ENCODE results near the gene ADGRB3. TPM values are rescaled to one million over a fixed set of nuclear protein-coding genes. Genes with fewer than 3 reads are reported as not detected.
"Not testable (repeated sequence)": the region's sequence is repeated elsewhere in the genome, so short reads cannot be mapped to it uniquely, and the experiment has no call there.

ADGRB3 gene
- total RNA-seq, 1 donor from 2014 or later, result not detected

DNA sequence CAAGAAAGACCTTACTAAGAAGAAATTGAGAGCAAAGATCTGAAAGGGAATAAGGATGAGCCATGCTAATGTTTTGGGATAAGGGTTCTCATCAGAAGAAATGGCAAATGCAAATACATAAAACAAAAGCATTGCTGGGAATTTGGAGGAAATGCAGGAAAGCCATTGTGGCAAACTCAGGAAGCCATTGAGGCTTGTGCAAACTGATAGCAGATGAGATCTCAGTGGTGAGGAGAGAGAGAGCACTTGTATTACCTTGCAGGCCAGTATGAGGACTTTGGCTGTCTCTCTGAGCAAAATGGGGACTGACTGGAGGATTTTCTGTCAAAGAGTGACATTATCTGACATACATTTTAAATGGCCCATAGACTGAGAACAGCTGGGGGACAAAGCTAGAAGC is 103.0 kb downstream of the ADGRB3 start:
- no peak for DNase-seq (ENCODE audit: low read depth in 2 of 2)

DNA sequence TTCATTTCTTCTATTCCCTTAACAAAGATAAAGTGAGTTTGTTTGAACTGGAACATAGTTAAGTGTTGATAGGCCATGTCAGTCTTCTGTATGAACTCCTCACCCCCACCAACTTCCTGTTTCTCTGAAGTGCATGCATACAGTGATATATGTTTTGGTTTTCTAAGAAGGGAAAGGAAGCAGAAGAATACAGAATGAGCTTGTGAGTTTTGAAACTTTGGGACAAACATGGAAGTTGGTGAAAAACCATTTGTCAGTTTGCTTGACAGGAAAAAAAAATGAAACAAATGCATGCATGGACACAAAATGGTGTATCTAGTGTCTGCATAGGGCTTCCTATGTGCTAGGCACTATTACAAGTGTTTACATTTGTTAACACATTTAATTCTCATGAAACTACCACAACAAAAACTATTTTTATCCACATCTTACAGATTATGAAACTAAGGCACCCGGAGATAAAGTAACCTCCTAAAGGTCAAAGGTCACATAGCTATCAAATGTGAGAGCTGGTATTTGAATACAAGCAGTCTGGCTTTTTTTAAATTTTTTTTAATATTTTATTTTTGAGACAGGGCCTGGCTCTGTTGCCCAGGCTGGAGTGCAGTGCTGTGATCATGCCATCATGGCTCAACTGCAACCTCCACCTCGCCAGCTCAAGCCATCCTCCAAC is 105.9 kb downstream of the ADGRB3 start:
- DNase-seq (ENCODE audit: low read depth in 2 of 2), result no peak

DNA sequence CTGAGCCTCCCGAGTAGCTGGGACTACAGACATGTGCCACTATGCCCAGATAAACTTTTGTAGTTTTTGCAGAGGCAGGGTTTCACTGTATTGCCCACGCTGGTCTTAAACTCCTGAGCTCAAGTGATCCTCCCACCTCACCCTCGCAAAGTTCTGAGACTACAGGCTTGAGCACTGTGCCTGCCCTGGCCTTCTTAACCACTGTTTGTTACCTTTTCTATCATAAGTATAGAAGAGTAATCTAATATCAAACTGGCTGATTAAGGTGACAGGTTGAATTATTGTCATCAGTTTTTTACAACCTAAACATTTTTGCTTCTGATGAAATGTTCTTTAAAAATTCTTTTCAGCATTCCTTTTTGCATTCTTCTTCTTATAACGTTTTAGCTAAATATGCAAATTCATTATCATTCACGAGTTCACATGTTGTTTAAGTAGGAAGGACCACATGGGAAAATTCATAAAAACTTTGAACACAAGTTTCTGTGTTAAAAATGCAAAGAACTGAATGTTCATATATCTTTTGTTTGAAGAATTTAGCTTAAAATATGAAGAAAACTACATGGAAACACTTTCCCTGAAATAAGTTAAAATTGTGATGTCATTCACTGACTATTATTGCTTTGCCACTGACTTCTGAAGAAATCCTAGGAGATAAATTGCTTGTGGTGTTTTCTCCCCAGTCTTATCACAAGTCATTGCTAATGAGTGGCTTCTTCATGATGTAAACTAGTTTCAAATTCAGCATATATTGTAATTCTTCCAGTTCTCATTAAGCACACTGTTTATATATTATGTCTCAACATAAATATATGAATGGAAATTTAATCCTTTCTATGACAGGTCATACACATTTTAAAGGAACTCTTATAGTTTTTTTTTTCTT is 106.7 kb downstream of the ADGRB3 start:
- no peak for DNase-seq (ENCODE audit: low read depth in 2 of 2)

DNA sequence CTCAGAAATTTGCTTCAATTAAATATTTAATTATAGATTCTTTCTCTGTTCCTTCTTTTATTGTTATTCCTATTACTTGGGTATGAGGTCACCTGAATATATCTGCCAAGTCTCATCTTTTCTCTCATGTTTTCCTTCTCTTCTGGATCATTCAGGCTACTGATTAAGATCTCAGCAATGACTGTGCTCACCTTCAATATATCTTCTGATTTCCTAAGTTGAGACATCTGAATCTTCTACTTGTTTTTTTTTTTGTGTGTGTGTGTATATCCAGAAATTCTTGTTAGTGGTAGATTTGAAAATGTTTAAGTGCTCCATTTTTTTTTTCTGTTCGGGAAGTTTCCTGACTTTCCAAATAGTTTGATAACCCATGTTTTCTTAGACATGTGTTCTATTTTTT is 108.0 kb downstream of the ADGRB3 start:
- DNase-seq (ENCODE audit: low read depth in 2 of 2), result no peak

DNA sequence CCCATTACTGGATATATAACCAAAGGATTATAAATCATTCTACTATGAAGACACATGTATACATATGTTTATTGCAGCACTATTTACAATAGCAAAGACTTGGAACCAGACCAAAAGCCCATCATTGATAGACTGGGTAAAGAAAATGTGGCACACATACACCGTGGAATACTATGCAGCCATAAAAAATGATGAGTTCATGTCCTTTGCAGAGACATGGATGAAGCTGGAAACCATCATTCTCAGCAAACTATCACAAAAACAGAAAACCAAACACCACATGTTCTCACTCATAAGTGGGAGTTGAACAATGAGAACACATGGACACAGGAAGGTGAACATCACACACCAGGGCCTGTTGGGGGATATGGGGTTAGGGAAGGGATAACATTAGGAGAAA is 109.3 kb downstream of the ADGRB3 start:
- DNase-seq (ENCODE audit: low read depth in 2 of 2), result not testable (repeated sequence)

DNA sequence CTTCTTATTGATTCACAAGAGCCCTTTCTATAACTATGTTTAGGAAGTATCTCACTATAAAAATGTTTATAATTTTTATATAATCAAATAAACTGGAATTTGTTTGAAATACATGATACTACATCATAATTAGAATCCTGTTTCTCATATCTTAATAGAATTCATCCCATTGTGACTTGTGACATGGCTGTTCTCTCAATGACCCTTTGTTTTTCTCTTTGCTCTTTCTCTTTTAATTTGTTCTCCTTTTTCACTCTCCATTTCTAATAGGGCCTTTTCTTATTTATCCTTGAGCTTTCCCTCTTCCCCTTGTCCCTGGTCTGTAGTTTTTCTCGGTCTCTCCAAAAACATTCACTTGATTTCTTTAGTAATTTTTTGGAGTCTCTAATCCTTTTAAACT is 111.3 kb downstream of the ADGRB3 start:
- DNase-seq (ENCODE audit: low read depth in 2 of 2), result no peak

DNA sequence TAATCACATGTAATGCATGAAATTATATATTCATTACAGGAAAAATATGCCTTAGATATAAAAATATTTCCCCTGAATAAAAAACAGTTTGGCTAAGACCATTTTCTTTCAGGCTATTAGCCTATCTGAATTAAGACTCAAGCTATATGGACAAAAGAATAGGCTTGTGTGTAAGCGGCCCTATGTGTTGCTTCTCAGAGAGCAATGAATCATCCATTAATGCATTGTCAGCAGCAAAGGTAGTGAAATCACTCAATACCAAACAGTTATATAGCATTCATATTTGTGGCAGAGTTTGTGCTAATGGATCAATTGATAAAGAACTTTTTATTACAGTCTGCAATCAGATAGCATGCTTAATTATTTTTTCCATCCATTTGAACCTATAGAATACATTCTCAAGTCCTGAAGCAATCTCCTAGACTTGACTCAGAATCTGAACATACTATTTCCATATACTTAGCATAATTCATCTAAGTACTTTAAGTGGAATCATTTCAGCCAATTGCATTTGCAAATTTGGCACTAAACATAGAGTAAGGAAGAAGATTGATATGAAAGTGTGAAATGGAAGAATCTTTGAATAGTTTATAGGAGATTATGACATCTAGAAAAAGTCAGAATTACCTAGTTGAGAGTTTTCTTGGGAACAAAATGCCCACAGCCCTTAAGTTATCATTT is 112.2 kb downstream of the ADGRB3 start:
- no peak for DNase-seq (ENCODE audit: low read depth in 2 of 2)

DNA sequence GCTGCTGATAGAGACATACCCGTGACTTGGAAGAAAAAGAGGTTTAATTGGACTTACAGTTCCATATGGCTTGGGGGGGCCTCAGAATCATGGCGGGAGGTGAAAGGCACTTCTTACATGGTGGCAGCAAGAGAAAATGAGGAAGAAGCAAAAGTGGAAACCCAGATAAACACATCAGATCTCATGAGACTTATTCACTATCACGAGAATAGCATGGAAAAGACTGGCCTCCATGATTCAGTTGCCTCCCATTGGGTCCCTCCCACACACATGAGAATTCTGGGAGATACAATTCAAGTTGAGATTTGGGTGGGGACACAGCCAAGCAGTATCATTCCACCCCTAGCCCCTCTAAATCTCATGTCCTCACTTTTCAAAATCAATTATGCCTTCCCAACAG is 112.8 kb downstream of the ADGRB3 start:
- DNase-seq (ENCODE audit: low read depth in 2 of 2), result not testable (repeated sequence)

DNA sequence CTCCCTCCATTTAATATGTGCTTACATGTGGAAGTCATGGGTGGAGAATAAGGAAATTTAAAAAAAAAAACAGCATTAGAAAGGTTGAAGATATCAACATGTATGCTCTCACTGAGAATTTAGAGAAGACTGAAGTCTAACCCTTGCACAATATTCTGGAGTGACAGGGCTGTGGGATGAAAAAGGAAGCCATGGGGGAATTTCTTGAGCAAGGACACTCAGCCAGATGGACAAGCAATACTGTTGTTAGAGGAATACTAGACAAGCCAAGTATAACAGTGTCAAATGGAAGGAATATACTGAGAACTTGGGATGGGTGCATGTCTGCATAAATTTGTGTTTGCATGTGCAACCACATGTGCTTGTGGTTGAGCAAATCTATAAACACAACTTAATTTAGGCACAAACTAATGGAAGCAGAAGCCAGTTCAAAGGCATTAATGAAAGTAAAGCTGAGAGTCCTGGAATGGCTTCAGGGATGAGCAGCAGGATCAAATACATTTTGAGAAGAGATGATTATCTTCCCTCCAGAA is 119.7 kb downstream of the ADGRB3 start:
- DNase-seq (ENCODE audit: low read depth in 2 of 2), result no peak

DNA sequence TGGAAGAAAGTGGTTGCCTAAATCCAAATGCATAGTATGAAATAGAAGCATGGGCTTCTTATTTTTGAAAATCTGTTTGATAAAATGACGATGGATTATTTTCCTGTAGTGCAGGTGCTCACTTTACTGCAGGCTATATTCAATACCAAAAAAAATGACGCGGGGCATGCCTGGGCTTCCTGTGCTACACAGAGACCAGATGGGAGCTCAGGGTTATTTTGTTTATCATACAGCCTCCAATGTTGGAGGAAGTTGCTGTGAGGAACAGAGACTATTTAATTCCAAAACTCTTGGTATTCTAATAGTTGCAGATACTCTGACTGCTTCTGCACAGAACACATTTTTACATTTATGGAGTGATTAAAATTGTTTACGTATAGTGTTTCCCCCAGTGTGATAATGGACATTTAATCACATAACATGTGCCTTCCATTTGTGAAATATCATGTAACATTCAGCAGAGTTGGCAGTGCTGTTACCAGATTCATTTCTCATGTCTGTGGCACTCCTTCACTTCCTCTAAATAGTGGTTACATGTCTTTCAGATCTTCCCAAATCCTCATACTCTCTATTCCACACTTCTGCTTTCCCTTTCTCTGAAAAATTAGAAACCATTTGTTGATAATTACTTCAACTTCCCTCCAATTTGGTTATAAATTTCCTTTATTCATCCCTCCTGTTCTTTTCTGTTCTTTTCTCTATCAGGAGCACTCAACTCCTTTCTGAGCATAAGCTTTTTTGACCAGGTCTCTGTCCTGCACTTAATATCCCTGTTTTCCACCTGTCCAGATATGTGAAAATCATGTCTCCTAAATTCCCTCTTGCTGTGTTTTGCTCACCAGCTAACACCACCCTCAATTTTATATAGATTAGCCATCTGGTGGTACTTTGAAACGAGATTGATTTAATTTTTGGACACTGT is 121.6 kb downstream of the ADGRB3 start:
- DNase-seq (ENCODE audit: low read depth in 2 of 2), result no peak

DNA sequence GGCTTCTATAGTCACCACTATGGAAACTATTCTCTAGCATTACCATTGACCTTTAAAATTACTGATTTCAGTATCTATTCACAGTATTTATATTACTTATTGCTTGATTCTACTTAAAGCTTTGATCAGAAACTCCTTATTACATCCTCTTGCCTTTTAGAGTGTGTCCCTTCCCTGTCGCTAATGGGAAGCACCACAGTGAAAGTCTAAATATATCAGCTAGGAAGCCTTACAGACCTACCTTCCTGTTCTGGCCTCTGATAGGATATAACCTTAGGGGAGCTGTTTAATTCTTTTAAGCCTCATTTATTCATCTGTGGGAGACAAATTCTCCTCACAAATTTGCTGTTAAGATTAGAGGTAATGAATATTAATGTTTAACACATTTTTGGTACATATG is 122.7 kb downstream of the ADGRB3 start:
- no peak for DNase-seq (ENCODE audit: low read depth in 2 of 2)

DNA sequence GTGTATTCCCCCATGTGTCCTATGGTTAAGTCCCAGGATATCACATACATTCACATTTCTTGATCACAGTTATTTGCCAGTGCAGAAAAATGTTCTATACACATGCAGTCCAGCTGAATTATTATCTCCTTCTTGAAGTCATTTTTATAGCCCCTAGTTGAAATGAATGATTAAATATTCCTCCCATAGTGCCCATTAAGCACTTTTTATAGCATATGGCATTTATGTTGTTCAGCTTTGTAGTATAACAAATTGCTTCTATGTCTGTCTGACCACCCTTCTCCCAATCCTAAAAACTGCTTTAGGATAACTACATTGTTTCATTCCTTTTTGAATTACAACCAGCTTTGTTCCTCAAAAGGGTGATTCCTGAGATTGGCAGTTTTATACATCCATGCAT is 123.5 kb downstream of the ADGRB3 start:
- no peak for DNase-seq (ENCODE audit: low read depth in 2 of 2)

DNA sequence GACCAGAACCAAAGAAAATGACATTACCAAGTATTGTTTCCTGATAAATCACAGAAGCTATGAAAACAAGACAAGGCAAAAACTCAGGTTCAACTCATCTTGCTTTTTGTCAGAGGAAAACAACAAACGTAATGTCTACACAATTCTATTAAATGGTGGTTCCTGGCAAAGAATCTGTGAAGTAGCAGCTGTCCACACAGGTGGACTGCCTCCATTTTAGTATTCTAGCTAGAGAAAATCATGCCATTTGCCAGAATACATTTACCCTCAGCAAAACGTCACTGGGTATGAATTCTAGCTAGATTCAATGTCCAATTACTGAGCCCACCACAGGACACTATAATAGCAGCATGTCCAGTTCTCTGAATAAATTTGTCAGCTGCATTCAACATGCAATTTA is 125.4 kb downstream of the ADGRB3 start:
- DNase-seq (ENCODE audit: low read depth in 2 of 2), result no peak

DNA sequence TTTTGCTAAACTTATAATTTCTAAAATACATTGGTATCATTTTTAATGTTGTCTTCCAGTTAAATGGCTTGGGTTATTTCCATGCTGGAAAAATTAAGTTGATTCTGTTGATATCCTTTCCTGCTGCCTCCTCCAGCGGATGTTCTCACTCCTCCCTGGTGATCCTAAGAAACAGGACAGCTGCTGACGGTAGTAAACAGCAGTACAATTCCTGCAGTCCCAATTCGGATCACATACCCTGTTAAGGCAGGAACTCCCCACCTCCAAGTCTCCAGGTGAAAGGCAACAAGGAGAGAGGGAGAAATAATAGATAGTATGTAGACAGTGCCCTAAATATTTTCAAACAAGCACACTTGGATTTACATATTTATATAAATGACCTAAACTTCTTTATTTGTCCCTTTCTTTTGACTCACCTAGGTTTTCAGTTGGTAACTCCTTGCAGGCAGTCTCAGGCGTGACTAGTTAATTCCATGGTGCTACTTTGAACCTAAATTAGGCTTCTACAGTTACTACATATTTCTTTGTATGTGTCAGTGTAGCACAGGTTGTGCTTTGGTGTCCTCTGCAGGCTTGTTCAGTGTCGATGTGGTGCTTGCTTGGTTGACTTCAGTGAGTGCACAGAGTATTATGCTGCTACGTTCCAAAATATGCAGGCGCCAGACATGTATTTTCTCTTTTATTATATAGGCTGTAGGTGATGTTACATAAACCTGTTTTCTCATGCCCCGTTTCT is 126.0 kb downstream of the ADGRB3 start:
- no peak for DNase-seq (ENCODE audit: low read depth in 2 of 2)

DNA sequence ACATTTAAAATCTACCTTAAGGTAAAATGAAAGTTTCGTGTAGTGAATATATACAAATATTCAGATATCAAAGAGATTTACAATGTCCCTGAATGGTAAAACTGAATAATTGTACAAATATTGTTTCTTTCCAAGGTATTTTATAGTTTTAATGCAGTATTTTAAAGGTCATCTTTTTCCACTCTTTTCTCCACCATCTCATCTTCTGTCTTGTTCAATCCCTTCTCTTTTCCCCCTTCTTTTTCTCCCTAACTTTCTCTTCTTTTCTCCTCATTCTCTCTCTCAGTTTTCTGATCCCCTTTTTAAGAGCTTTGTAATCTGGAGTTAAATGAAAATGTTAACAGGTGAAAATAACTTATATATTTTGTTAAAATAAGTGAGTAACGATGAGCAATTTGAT is 126.9 kb downstream of the ADGRB3 start:
- DNase-seq (ENCODE audit: low read depth in 2 of 2), result no peak

DNA sequence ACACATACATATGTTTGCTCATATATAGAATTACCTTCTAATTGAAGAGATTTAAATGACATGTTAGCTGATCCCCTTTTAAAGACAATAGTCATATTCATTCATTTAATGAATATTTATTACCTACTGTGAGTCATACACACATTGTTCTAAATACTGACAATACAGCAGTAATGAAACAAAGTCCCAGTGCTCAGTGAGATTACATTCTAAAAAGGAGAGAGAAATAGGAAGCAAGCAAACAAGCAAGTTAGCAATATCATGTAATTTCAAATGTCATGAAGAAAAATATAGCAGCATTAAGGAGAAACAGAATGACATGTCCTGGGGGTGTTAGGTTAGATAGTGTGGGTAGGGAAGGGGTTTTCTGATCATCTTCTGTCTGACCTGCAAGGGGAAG is 136.3 kb downstream of the ADGRB3 start:
- no peak for DNase-seq (ENCODE audit: low read depth in 2 of 2)

DNA sequence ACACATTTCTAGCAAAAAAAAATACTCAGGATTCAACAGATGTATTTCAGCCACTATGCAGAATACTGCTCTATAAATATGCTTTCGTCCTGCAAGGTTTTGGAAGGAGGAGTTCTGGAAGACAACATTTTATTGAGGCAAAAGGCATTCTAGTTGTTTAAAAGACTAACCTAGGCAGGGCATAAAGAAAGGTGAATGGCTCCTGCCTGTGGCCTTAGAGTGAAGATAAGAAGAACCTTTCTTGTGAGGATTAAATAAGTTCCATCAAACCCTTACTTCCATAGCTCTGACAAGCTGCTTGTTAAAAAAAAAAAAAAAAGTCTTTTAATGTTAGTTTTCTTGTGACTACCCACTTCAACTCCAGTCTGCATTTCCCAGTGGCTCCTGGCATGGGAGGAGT is 139.8 kb downstream of the ADGRB3 start:
- DNase-seq (ENCODE audit: low read depth in 2 of 2), result no peak

DNA sequence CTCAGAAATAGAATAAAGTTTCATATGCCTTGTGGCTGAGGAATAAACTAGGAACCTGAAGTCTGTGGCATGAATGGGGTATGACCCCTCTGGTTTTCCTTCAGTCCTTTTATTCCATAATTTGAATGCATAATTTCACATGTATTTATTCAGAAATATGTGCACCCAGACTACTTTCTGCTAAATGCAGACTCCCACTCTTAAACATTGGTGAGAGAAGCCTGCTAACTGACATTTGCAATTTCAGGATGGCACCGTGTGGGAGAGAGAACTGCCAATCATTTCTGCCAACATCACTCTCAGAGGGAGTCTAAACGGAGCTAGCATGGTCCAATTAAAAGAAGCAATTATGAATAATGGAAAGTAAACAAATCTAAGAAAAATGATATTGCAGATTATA is 141.3 kb downstream of the ADGRB3 start:
- DNase-seq (ENCODE audit: low read depth in 2 of 2), result no peak

DNA sequence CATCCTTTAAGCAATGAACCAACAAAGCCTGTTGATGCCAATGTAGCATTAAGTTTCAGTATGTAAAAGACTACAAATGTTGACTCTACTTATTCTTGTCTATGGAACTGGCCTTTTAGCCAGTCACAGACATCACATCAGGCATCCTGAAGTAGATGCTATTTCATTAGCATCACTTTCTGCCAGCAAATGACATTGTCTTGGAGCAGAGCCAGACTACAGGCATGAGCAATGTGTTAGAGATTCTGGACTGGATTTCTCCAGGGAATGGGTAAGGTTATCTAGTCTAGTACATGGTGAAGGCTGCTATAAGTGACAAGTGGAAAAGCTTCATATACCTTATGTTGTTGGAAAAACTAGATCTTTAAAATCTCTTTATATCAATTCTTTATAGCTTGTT is 142.9 kb downstream of the ADGRB3 start:
- DNase-seq (ENCODE audit: low read depth in 2 of 2), result no peak

DNA sequence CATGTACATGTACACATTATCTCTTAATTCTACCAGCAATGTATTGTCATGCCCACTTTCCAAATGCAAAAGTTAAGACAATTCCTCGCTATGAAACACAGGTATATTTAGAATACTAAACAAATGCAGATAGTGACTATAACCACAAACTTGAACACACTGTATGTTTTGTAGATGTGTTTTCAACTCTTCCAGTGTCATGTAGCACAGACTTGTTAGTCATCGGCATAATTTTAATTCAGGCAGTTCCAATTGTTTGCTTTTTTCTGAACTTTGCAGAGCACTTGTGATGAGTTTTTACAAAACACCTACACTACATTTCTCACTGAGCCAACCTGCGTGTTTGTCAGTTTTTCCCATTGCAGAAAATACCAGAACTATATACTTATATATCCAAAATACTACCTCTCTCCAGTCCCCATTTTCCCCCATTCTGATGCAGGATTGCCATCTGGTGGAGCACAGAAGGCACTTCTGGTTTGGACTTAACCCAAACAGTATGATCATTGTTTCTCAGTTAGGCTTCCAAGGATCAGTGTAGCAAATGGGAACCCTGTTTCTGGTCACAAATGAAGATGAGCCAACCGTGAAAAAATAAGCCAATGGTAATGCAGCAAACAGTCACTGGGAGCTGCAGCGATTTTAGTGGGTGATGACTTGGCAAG is 143.4 kb downstream of the ADGRB3 start:
- DNase-seq (ENCODE audit: low read depth in 2 of 2), result no peak
